Peyer's patch (tissue), 4 donors: ENCODE results near the gene ZCCHC10.
"Not testable (repeated sequence)": the region's sequence is repeated elsewhere in the genome, so short reads cannot be mapped to it uniquely, and the experiment has no call there.

ENCODE experiments used
- POLR2A ChIP-seq, 2 donors: fragments of 450-650 bp; IDR thresholded peaks; one replicate each; pipeline ENCODE4 v1.5.1; 2017; ENCODE audit warnings: antibody characterized with exemption in 2 of 2, mild to moderate bottlenecking in 2 of 2, moderate library complexity in 2 of 2
- TF ChIP-seq, protein P1 (sequence below), 6 experiments: fragments of 450-650 bp in 4 of 6; fragments of 200-600 bp in 2 of 6; sonication (generic) in 1 of 6; IDR thresholded peaks; one replicate each; pipeline ENCODE4 v1.5.1; 2017 to 2019; ENCODE audit warnings: antibody characterized with exemption in 6 of 6, mild to moderate bottlenecking in 3 of 6, moderate library complexity in 1 of 6

GRCh38 chr5:133046560-133046959, 20.2 kb upstream of the ZCCHC10 start:
- TF ChIP-seq, protein P1, sequence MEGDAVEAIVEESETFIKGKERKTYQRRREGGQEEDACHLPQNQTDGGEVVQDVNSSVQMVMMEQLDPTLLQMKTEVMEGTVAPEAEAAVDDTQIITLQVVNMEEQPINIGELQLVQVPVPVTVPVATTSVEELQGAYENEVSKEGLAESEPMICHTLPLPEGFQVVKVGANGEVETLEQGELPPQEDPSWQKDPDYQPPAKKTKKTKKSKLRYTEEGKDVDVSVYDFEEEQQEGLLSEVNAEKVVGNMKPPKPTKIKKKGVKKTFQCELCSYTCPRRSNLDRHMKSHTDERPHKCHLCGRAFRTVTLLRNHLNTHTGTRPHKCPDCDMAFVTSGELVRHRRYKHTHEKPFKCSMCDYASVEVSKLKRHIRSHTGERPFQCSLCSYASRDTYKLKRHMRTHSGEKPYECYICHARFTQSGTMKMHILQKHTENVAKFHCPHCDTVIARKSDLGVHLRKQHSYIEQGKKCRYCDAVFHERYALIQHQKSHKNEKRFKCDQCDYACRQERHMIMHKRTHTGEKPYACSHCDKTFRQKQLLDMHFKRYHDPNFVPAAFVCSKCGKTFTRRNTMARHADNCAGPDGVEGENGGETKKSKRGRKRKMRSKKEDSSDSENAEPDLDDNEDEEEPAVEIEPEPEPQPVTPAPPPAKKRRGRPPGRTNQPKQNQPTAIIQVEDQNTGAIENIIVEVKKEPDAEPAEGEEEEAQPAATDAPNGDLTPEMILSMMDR (IDR thresholded peaks at IDR 0.05): not testable (repeated sequence)
- not testable (repeated sequence) for TF ChIP-seq POLR2A (IDR thresholded peaks at IDR 0.05)
